ENCODE data around the gene NUP210L. TPM values are rescaled to one million over a fixed set of nuclear protein-coding genes. Genes with fewer than 3 reads are reported as not detected.
A peak's percentile ranks its signal among the peaks of the same experiment; 100 is the strongest.

The NUP210L gene
- total and polyA plus RNA-seq, 2 experiments from 2014 or later = 0.10 TPM; not detected in 1

DNA sequence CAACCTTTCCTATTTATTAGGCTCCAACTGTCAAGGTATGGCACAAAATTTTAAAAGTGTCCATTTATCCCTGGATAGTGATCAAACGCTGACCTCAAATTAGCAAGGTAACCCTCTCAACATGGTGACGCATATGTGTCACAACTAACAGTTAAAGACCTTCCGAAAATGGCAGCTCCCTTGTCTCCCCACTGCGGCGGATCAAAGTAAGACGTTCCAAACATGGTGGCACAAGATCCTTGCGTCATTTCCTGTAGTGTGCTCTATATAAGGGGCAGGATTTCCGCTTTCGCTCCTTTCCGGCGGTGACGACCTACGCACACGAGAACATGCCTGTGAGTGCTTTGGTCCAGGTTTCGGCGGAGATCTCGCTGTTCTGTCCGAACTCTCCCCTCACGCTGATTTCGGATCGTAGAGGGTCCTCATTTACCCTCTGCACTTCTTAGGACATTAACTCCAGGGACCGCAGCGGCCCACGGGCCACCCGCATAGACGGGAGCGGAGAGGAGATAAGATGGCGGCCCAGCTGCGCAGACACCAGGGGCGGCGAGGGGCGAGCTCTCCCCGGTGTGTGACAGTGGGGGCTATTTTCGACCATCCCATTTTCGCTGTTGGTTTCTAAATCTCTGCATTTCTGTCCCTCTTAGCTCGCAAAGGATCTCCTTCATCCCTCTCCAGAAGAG lies 164.3 kb downstream of the NUP210L start, which contains the start of gene RPS27 (continued):
- TF ChIP-seq, protein P1, sequence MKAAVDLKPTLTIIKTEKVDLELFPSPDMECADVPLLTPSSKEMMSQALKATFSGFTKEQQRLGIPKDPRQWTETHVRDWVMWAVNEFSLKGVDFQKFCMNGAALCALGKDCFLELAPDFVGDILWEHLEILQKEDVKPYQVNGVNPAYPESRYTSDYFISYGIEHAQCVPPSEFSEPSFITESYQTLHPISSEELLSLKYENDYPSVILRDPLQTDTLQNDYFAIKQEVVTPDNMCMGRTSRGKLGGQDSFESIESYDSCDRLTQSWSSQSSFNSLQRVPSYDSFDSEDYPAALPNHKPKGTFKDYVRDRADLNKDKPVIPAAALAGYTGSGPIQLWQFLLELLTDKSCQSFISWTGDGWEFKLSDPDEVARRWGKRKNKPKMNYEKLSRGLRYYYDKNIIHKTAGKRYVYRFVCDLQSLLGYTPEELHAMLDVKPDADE (IDR thresholded peaks at IDR 0.05) = peak; percentile 98
- peak; percentile 100 for TF ChIP-seq POLR2AphosphoS5 (IDR thresholded peaks at IDR 0.05; ENCODE audit: low read depth)
- no peak for TF ChIP-seq JUNB (IDR thresholded peaks at IDR 0.05; ENCODE audit: unreplicated experiment)

DNA sequence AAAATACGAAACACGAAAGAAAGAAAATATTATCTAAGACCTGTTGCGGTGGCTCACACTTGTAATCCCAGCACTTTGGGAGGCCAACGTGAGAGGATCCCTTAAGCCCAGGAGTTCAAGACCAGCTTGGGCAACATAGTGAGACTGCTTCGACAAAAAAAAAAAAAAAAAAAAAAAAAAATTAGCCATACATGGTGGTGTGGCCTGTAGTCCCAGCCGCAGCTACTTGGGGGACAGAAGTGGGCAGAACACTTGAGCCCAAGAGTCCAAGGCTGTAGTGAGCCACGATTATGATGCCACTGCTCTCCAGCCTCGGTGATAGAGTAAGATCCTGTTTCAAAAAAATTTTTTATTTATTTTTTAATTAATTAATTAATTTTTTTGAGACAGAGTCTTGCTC lies 167.3 kb downstream of the NUP210L start:
- peaks cover 27% of the 10 kb centered on the region for H3K36me3 ChIP-seq (ENCODE audit: insufficient read depth)
- no peak overlapping the region for H3K4me3 ChIP-seq
- H3K27ac Mint-ChIP-seq = no peak overlapping the region
- no peak overlapping the region for H3K27ac ChIP-seq (ENCODE audit: low read depth)
- peaks cover 42% of the 10 kb centered on the region for H3K36me3 Mint-ChIP-seq (ENCODE audit: low read depth)
- H3K9me2 ChIP-seq (ENCODE audit: insufficient read depth) = no peaks in the 10 kb centered on the region
- H3K9me3 Mint-ChIP-seq = peaks cover 4% of the 10 kb centered on the region; the same call in 1 of the 3 replicates
- H3K4me3 Mint-ChIP-seq = no peak overlapping the region; the same call in 2 of the 3 replicates
- peaks cover 38% of the 10 kb centered on the region for H3K79me2 ChIP-seq (replicated peaks; ENCODE audit: insufficient read depth)
- H3K4me2 ChIP-seq = no peak overlapping the region
- peaks cover 22% of the 10 kb centered on the region for H4K20me1 ChIP-seq (replicated peaks; ENCODE audit: insufficient read depth)
- H3K4me1 Mint-ChIP-seq = peaks cover 31% of the 10 kb centered on the region
- no peak for ATAC-seq
- H3K4me1 ChIP-seq (ENCODE audit: insufficient read depth) = peaks cover 21% of the 10 kb centered on the region
- H3F3A ChIP-seq (replicated peaks; ENCODE audit: low read depth) = peaks cover 14% of the 10 kb centered on the region
- H2AFZ ChIP-seq = no peak overlapping the region
- no peaks in the 10 kb centered on the region for H3K27me3 ChIP-seq (ENCODE audit: insufficient read depth)
- no peak for DNase-seq (ENCODE audit: low spot score)
- H3K27me3 Mint-ChIP-seq (ENCODE audit: insufficient read depth, low read depth, poor library complexity) = peaks cover 30% of the 10 kb centered on the region
- TF ChIP-seq, protein P2, sequence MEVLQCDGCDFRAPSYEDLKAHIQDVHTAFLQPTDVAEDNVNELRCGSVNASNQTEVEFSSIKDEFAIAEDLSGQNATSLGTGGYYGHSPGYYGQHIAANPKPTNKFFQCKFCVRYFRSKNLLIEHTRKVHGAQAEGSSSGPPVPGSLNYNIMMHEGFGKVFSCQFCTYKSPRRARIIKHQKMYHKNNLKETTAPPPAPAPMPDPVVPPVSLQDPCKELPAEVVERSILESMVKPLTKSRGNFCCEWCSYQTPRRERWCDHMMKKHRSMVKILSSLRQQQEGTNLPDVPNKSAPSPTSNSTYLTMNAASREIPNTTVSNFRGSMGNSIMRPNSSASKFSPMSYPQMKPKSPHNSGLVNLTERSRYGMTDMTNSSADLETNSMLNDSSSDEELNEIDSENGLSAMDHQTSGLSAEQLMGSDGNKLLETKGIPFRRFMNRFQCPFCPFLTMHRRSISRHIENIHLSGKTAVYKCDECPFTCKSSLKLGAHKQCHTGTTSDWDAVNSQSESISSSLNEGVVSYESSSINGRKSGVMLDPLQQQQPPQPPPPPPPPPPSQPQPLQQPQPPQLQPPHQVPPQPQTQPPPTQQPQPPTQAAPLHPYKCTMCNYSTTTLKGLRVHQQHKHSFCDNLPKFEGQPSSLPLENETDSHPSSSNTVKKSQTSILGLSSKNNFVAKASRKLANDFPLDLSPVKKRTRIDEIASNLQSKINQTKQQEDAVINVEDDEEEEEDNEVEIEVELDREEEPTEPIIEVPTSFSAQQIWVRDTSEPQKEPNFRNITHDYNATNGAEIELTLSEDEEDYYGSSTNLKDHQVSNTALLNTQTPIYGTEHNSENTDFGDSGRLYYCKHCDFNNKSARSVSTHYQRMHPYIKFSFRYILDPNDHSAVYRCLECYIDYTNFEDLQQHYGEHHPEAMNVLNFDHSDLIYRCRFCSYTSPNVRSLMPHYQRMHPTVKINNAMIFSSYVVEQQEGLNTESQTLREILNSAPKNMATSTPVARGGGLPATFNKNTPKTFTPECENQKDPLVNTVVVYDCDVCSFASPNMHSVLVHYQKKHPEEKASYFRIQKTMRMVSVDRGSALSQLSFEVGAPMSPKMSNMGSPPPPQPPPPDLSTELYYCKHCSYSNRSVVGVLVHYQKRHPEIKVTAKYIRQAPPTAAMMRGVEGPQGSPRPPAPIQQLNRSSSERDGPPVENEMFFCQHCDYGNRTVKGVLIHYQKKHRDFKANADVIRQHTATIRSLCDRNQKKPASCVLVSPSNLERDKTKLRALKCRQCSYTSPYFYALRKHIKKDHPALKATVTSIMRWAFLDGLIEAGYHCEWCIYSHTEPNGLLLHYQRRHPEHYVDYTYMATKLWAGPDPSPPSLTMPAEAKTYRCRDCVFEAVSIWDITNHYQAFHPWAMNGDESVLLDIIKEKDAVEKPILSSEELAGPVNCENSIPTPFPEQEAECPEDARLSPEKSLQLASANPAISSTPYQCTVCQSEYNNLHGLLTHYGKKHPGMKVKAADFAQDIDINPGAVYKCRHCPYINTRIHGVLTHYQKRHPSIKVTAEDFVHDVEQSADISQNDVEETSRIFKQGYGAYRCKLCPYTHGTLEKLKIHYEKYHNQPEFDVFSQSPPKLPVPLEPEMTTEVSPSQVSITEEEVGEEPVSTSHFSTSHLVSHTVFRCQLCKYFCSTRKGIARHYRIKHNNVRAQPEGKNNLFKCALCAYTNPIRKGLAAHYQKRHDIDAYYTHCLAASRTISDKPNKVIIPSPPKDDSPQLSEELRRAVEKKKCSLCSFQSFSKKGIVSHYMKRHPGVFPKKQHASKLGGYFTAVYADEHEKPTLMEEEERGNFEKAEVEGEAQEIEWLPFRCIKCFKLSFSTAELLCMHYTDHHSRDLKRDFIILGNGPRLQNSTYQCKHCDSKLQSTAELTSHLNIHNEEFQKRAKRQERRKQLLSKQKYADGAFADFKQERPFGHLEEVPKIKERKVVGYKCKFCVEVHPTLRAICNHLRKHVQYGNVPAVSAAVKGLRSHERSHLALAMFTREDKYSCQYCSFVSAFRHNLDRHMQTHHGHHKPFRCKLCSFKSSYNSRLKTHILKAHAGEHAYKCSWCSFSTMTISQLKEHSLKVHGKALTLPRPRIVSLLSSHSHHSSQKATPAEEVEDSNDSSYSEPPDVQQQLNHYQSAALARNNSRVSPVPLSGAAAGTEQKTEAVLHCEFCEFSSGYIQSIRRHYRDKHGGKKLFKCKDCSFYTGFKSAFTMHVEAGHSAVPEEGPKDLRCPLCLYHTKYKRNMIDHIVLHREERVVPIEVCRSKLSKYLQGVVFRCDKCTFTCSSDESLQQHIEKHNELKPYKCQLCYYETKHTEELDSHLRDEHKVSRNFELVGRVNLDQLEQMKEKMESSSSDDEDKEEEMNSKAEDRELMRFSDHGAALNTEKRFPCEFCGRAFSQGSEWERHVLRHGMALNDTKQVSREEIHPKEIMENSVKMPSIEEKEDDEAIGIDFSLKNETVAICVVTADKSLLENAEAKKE (CRISPR knock-in tag; IDR thresholded peaks at IDR 0.05) = no peak
- TF ChIP-seq EZH2 (IDR thresholded peaks at IDR 0.05; ENCODE audit: low read depth, unreplicated experiment) = no peak
- TF ChIP-seq NANOG (IDR thresholded peaks at IDR 0.05; ENCODE audit: borderline replicate concordance) = no peak
- no peak for TF ChIP-seq ZNF331 (CRISPR knock-in tag; IDR thresholded peaks at IDR 0.05; ENCODE audit: low read depth)
- TF ChIP-seq ZNF114 (CRISPR knock-in tag; IDR thresholded peaks at IDR 0.05) = no peak
- TF ChIP-seq EZH2phosphoT487 (IDR thresholded peaks at IDR 0.05; ENCODE audit: unreplicated experiment) = no peak
- TF ChIP-seq POLR2AphosphoS5 (IDR thresholded peaks at IDR 0.05; ENCODE audit: low read depth) = no peak
- TF ChIP-seq, protein P1 (IDR thresholded peaks at IDR 0.05) = no peak
- no peak for TF ChIP-seq CREB1 (CRISPR knock-in tag; IDR thresholded peaks at IDR 0.05; ENCODE audit: low read depth)
- TF ChIP-seq STAT1 (IDR thresholded peaks at IDR 0.05; ENCODE audit: unreplicated experiment) = no peak
- TF ChIP-seq JUNB (IDR thresholded peaks at IDR 0.05; ENCODE audit: unreplicated experiment) = no peak
- TF ChIP-seq, protein P3, sequence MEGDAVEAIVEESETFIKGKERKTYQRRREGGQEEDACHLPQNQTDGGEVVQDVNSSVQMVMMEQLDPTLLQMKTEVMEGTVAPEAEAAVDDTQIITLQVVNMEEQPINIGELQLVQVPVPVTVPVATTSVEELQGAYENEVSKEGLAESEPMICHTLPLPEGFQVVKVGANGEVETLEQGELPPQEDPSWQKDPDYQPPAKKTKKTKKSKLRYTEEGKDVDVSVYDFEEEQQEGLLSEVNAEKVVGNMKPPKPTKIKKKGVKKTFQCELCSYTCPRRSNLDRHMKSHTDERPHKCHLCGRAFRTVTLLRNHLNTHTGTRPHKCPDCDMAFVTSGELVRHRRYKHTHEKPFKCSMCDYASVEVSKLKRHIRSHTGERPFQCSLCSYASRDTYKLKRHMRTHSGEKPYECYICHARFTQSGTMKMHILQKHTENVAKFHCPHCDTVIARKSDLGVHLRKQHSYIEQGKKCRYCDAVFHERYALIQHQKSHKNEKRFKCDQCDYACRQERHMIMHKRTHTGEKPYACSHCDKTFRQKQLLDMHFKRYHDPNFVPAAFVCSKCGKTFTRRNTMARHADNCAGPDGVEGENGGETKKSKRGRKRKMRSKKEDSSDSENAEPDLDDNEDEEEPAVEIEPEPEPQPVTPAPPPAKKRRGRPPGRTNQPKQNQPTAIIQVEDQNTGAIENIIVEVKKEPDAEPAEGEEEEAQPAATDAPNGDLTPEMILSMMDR (conservative IDR thresholded peaks at IDR 0.05; ENCODE audit: low read depth in 2 of 2) = no peak
